Neuronal stem cell (in vitro differentiated cells): ENCODE results near the gene REXO5.
A peak's percentile ranks its signal among the peaks of the same experiment; 100 is the strongest.

Experiments used
- DNase-seq: peaks from one replicate; pipeline ENCODE4 v3.0.0-alpha.2; 2013; ENCODE audit warnings: low spot score
- H2AFZ ChIP-seq: one replicate; pipeline ENCODE4 v1.6.1; 2013; ENCODE audit warnings: mild to moderate bottlenecking, low read length, inconsistent platforms
- H2AK5ac ChIP-seq: 2 replicates; pipeline ENCODE4 v1.6.1; 2013; ENCODE audit warnings: low read depth, mild to moderate bottlenecking, inconsistent platforms, low read length, moderate library complexity, mixed read lengths
- H2BK120ac ChIP-seq: 2 replicates; pipeline ENCODE4 v1.6.1; 2013; ENCODE audit warnings: low read depth, mild to moderate bottlenecking, inconsistent platforms, low read length, moderate library complexity, mixed read lengths
- H2BK12ac ChIP-seq: one replicate; pipeline ENCODE4 v1.6.1; 2013; ENCODE audit warnings: low read length, inconsistent platforms
- H2BK15ac ChIP-seq: 2 replicates; pipeline ENCODE4 v1.6.1; 2013; ENCODE audit warnings: mild to moderate bottlenecking, low read length, inconsistent platforms, mixed read lengths
- H2BK5ac ChIP-seq: one replicate; pipeline ENCODE4 v1.6.1; 2013; ENCODE audit warnings: inconsistent platforms, mild to moderate bottlenecking, low read length, moderate library complexity
- H3K14ac ChIP-seq: one replicate; pipeline ENCODE4 v1.6.1; 2013; ENCODE audit warnings: low read length, inconsistent platforms
- H3K18ac ChIP-seq: 2 replicates; pipeline ENCODE4 v1.6.1; 2013; ENCODE audit warnings: low read length, inconsistent platforms
- H3K23ac ChIP-seq: 2 replicates; pipeline ENCODE4 v1.6.1; 2013; ENCODE audit warnings: low read depth, mild to moderate bottlenecking, mixed read lengths, low read length, inconsistent platforms; ENCODE audit not compliant: poor library complexity
- H3K27ac ChIP-seq: replicated peaks from 3 replicates; pipeline ENCODE4 v1.5.1; 2013; ENCODE audit warnings: low read length, inconsistent platforms
- H3K27me3 ChIP-seq, 3 experiments: 2 replicates each; pipeline ENCODE4 v1.6.1; 2013; ENCODE audit warnings: low read length in 3 of 3, mild to moderate bottlenecking in 2 of 3, inconsistent platforms in 1 of 3, low read depth in 1 of 3, mixed read lengths in 1 of 3, moderate library complexity in 1 of 3; ENCODE audit not compliant: control insufficient read depth in 3 of 3, insufficient read depth in 3 of 3
- H3K36me3 ChIP-seq, 2 donors: replicated peaks in 1 of 2; 2 replicates each; pipeline ENCODE4 v1.6.1; 2013; ENCODE audit warnings: low read length in 2 of 2; ENCODE audit not compliant: control insufficient read depth in 2 of 2, insufficient read depth in 2 of 2
- H3K4ac ChIP-seq: 2 replicates; pipeline ENCODE4 v1.6.1; 2013; ENCODE audit warnings: inconsistent platforms, mild to moderate bottlenecking, low read length, moderate library complexity
- H3K4me1 ChIP-seq, 2 donors: 1 replicate in 1 of 2; 2 replicates in 1 of 2; pipeline ENCODE4 v1.6.1; 2013; ENCODE audit warnings: low read length in 2 of 2, low read depth in 1 of 2; ENCODE audit not compliant: control insufficient read depth in 2 of 2, insufficient read depth in 1 of 2
- H3K4me2 ChIP-seq: one replicate; pipeline ENCODE4 v1.6.1; 2013; ENCODE audit warnings: mild to moderate bottlenecking, low read length, inconsistent platforms; ENCODE audit not compliant: insufficient read depth, poor library complexity, severe bottlenecking
- H3K4me3 ChIP-seq, 2 donors: 2 replicates each; pipeline ENCODE4 v1.5.1; 2013; ENCODE audit warnings: low read length in 2 of 2, mild to moderate bottlenecking in 2 of 2, inconsistent platforms in 1 of 2, moderate library complexity in 1 of 2
- H3K79me1 ChIP-seq: one replicate; pipeline ENCODE4 v1.6.1; 2013; ENCODE audit warnings: low read depth, mild to moderate bottlenecking, inconsistent platforms, low read length, moderate library complexity
- H3K9ac ChIP-seq: one replicate; pipeline ENCODE4 v1.6.1; 2013; ENCODE audit warnings: mild to moderate bottlenecking, low read depth, low read length, inconsistent platforms; ENCODE audit not compliant: poor library complexity
- H3K9me3 ChIP-seq, 2 donors: replicated peaks in 1 of 2; 2 replicates each; pipeline versions ENCODE3 to v1.6.1; 2013; ENCODE audit warnings: low read length in 2 of 2, mild to moderate bottlenecking in 2 of 2, inconsistent platforms in 1 of 2, low read depth in 1 of 2, mixed read lengths in 1 of 2, moderate library complexity in 1 of 2; ENCODE audit not compliant: control insufficient read depth in 2 of 2, insufficient read depth in 1 of 2
- H4K8ac ChIP-seq: one replicate; pipeline ENCODE4 v1.6.1; 2013; ENCODE audit warnings: low read depth, mild to moderate bottlenecking, inconsistent platforms, low read length, moderate library complexity
- H4K91ac ChIP-seq: one replicate; pipeline ENCODE4 v1.6.1; 2013; ENCODE audit warnings: low read length, low read depth, mild to moderate bottlenecking, inconsistent platforms; ENCODE audit not compliant: poor library complexity
- WGBS, 2 donors: extraction: QIAGEN DNeasy Blood & Tissue Kit; methylation state at CpG; one replicate each; pipeline ENCODE4 v1.1.7; 2013; ENCODE audit warnings: missing lambda C conversion rate in 2 of 2, mixed read lengths in 1 of 2; ENCODE audit not compliant: insufficient read length in 2 of 2, insufficient replicate concordance in 1 of 2; ENCODE audit errors: extremely low coverage in 2 of 2; 5-methylcytosine and 5-hydroxymethylcytosine counted together

REXO5 gene

DNA sequence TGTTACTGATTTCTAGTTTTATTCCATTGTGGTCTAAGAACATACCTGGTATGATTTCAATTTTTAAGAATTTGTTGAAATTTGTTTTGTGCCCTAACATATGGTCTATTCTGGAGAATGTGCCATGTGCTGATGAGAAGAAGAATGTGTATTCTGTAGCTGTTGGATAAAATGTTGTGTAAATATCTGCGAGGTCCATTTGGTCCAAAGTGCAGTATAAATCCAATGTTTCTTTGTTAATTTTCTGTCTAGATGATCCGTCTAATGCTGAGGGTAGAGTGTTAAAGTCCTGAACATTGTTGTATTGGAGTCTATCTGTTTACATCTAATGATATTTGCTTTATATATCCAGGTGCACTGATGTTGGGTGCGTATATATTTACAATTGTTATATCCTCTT is 32.6 kb upstream of the REXO5 start:
- H3K9me3 ChIP-seq: no peaks in the 10 kb centered on the region
- H3K79me1 ChIP-seq: no peaks in the 10 kb centered on the region
- H3K27me3 ChIP-seq: no peaks in the 10 kb centered on the region
- no peak overlapping the region for H4K91ac ChIP-seq
- no peak overlapping the region for H3K14ac ChIP-seq
- H3K4me1 ChIP-seq: no peaks in the 10 kb centered on the region
- H2BK120ac ChIP-seq: no peak overlapping the region
- H3K36me3 ChIP-seq: no peaks in the 10 kb centered on the region
- H3K4me2 ChIP-seq: no peak overlapping the region
- no peak overlapping the region for H2BK15ac ChIP-seq
- no peak for DNase-seq
- no peak overlapping the region for H2BK5ac ChIP-seq
- no peak overlapping the region for H2AK5ac ChIP-seq
- no peak overlapping the region for H3K23ac ChIP-seq
- no peak overlapping the region for H2BK12ac ChIP-seq
- H2AFZ ChIP-seq: no peak overlapping the region
- no peak overlapping the region for H3K4ac ChIP-seq
- no peak overlapping the region for H4K8ac ChIP-seq
- no peak overlapping the region for H3K18ac ChIP-seq
- H3K9ac ChIP-seq: no peak overlapping the region
- WGBS, 2 donors: no CpG with 5 or more reads among the region's 3 CpGs
- no peak overlapping the region for H3K27ac ChIP-seq
- no peak overlapping the region for H3K4me3 ChIP-seq

DNA sequence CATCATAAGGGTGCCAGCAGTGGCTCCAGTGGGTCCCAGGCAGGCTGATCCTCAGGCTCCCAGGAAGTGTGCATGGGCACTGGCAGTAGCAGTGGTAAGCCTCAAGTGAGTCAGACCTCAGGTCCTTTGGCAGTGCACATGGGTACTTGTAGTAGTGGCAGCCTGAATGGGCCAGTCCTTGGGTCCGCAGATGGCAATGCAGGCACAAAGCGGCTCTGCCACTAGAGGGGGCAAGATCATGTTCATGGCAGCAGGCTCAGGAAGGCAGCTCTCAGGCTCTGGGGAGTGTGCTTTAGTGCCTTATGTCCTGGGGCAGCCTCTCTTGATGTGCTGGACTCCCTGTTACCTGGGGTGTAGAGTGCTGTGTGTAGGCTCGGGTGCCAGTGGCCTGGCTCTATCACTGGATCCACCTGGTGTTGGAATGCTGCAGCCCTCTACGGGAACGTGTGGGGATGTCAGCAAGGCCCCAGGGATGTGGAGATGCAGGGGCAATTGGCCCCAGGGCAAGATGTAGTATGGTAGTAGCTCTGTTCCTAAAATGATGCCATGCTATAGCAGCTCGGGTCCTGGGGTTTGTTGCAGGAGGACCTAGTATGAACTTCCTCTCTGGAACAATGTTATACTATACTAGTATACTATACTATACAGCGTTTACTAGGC is 31.5 kb upstream of the REXO5 start:
- Histone ChIP-seq H4K8ac (no peak overlapping the region), H3K27ac (no peak overlapping the region), H3K79me1 (no peaks in the 10 kb centered on the region), H3K23ac (peak overlapping the region; percentile 65), H3K36me3 (no peaks in the 10 kb centered on the region), H3K18ac (peak overlapping the region; percentile 85), H3K9me3 (no peaks in the 10 kb centered on the region), H3K9ac (no peak overlapping the region), H2BK120ac (no peak overlapping the region), H3K4me3 (no peak overlapping the region), H2AFZ (no peak overlapping the region), H3K4me1 (no peaks in the 10 kb centered on the region), H2AK5ac (peak overlapping the region; percentile 81), H4K91ac (no peak overlapping the region), H2BK15ac (no peak overlapping the region), H3K4me2 (no peak overlapping the region), H2BK5ac (no peak overlapping the region), H3K4ac (no peak overlapping the region), H3K27me3 (no peaks in the 10 kb centered on the region), H3K14ac (no peak overlapping the region), H2BK12ac (no peak overlapping the region)
- DNase-seq: peak; percentile 44
- no CpG with 5 or more reads among the region's 7 CpGs for WGBS, 2 donors

- no peak for DNase-seq
- WGBS, 2 donors: no CpG with 5 or more reads among the region's 1 CpG
- H3K27me3 ChIP-seq: no peaks in the 10 kb centered on the region
These were observed 24.6 kb upstream of the REXO5 start for GRCh38 chr16:20781697-20782096.

DNA sequence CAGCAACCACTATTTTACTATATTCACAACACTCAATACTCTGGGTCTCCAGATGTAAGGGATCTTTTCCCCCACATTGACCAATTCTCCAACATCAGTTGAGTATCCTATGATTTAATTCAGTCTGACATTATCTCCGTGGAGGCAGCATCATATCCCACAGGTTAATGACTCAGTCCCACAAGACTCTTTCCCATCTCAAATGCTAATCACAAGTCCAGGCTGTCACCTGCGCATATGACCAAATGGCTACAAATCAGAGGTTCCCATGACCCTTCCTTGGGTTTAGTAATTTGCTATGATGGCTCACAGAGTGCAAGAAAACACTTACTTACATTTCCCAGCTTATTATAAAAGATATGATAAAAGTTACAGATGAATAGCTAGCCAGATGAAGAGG is 23.9 kb upstream of the REXO5 start:
- H3K4me2 ChIP-seq: no peak overlapping the region
- DNase-seq: no peak
- H3K18ac ChIP-seq: no peak overlapping the region
- no peak overlapping the region for H2BK120ac ChIP-seq
- H3K36me3 ChIP-seq: no peaks in the 10 kb centered on the region
- no peaks in the 10 kb centered on the region for H3K4me1 ChIP-seq
- no peak overlapping the region for H4K91ac ChIP-seq
- no peak overlapping the region for H2AK5ac ChIP-seq
- no peak overlapping the region for H3K27ac ChIP-seq
- no peak overlapping the region for H2BK15ac ChIP-seq
- no peaks in the 10 kb centered on the region for H3K27me3 ChIP-seq
- no peaks in the 10 kb centered on the region for H3K79me1 ChIP-seq
- H3K9ac ChIP-seq: no peak overlapping the region
- no peak overlapping the region for H3K4me3 ChIP-seq
- no CpG with 5 or more reads among the region's 2 CpGs for WGBS, 2 donors
- H3K23ac ChIP-seq: no peak overlapping the region
- no peak overlapping the region for H2BK5ac ChIP-seq
- H3K4ac ChIP-seq: no peak overlapping the region
- no peak overlapping the region for H3K14ac ChIP-seq
- no peak overlapping the region for H2AFZ ChIP-seq
- H2BK12ac ChIP-seq: no peak overlapping the region
- no peak overlapping the region for H4K8ac ChIP-seq
- H3K9me3 ChIP-seq: no peaks in the 10 kb centered on the region

More at GRCh38 chr16:20781697-20782096, 24.6 kb upstream of the REXO5 start:
- Histone ChIP-seq H2BK5ac (no peak overlapping the region), H4K8ac (no peak overlapping the region), H3K36me3 (no peaks in the 10 kb centered on the region), H3K14ac (no peak overlapping the region), H3K18ac (no peak overlapping the region), H3K4me3 (no peak overlapping the region), H4K91ac (no peak overlapping the region), H2BK15ac (no peak overlapping the region), H3K4ac (no peak overlapping the region), H2BK120ac (no peak overlapping the region), H3K4me1 (no peaks in the 10 kb centered on the region), H2AK5ac (no peak overlapping the region), H2AFZ (no peak overlapping the region), H2BK12ac (no peak overlapping the region), H3K4me2 (no peak overlapping the region), H3K9me3 (no peaks in the 10 kb centered on the region), H3K23ac (no peak overlapping the region), H3K27ac (no peak overlapping the region), H3K79me1 (no peaks in the 10 kb centered on the region), H3K9ac (no peak overlapping the region)
